GM10266 (cell line): ENCODE measurements around the gene GYG1.

Experiments
- DNase-seq: peaks from one replicate; pipeline ENCODE4 v3.0.0; 2012; ENCODE audit errors: extremely low spot score
- TF ChIP-seq, protein P1 (sequence below): IDR thresholded peaks from 2 replicates; pipeline ENCODE4 v1.5.1; 2012; ENCODE audit warnings: mild to moderate bottlenecking, low read depth; ENCODE audit not compliant: control insufficient read depth, insufficient read depth; ENCODE audit errors: missing control alignments

GYG1 gene

DNA sequence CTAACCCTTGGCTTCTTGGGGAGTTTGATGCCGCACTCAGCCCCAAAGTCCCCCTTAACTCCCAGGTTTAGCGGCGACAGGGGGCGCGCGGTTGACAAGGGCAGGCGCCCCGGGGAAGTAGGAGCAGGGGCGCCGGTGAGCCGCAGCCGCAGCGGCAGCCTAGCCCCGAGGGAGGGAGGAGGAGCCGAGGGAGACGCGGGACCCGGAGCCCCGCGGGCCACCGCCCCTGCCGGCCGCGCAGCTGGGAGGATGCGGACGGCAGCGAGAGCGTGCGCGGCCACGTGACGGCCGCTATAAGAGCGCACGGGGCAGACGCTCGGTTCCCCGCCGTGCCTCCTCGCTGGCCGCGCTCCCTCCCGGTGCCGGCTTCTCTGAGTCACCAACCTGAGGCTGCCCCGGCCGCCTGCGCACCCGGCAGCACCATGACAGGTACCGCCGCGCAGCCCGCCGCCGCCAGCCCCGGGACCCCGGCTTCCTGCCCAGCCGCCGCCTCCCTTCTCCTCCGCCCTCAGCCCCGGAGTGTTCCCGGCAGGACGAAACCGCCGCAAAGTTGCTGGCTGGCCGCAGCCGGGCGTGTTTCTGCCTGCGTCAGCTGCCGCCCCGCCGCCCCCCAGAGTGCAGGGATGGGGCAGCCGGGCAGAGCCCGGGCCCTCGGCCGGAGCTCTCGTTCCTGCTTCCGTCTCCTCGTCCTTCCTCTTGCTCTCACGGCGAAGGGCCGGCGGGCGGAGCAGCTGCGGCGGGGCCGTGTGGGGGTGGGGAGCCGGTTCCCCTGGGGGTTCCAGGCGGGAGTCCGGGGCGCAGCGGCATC is at the start of gene GYG1:
Gene GYG1 (plus strand): TSS at position 322 of the 808 bp plus-strand sequence. CDS start 101 bp downstream, at position 423.
- DNase-seq = peak; percentile 91
- TF ChIP-seq, protein P1, sequence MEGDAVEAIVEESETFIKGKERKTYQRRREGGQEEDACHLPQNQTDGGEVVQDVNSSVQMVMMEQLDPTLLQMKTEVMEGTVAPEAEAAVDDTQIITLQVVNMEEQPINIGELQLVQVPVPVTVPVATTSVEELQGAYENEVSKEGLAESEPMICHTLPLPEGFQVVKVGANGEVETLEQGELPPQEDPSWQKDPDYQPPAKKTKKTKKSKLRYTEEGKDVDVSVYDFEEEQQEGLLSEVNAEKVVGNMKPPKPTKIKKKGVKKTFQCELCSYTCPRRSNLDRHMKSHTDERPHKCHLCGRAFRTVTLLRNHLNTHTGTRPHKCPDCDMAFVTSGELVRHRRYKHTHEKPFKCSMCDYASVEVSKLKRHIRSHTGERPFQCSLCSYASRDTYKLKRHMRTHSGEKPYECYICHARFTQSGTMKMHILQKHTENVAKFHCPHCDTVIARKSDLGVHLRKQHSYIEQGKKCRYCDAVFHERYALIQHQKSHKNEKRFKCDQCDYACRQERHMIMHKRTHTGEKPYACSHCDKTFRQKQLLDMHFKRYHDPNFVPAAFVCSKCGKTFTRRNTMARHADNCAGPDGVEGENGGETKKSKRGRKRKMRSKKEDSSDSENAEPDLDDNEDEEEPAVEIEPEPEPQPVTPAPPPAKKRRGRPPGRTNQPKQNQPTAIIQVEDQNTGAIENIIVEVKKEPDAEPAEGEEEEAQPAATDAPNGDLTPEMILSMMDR = peak; percentile 62

DNA sequence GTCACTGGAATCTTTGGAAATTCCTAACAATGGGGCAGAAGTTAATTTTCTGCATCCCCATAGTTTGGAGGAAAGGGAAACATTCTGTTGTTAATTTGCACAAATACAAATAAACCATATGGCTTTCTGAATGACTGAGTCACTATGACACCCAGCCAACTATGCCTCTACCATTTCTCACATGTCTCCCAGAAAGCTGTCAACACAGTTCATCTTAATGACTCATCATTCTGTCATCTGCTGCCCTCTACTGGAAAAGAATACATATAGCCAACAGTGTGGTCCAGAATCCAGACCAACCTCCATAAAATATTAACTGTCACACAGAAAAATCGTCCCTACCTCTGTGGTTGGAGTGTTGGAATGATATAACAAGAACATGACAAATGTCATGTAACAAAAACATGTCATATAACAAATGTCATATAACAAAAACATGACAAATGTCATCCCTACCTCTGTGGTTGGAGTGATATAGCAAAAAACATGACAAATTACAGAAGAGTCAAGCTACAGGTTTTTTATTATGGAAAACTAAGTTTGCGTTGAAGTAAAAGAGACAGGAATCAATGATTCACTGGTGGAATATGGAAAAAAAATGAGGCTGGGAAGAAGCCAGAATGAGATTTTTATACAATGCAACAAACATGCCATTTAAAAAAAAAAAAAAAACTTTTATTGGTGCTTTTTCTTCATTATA is 47.7 kb upstream of the GYG1 start:
- DNase-seq = peak; percentile 66
- TF ChIP-seq, protein P1 = peak; percentile 71

DNA sequence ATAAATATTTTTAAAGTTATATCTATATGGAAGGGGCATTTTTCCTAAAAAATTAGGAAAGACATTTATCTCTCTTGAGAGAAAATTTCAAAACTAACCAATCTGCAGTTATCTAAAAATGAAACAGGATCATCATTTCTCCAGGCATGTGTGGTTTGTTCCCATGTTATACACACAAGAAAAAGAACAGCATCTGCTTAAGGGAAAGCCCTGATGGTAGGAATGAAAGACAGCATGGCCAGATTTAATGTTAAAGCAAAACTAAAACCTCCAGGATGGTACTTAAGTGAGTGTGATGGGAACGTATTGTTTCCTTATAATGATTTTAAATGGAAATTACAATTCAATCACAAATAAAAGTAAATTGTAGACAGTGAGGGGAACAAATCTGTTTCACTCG is 46.2 kb upstream of the GYG1 start:
- DNase-seq = no peak
- TF ChIP-seq, protein P1 = no peak

DNA sequence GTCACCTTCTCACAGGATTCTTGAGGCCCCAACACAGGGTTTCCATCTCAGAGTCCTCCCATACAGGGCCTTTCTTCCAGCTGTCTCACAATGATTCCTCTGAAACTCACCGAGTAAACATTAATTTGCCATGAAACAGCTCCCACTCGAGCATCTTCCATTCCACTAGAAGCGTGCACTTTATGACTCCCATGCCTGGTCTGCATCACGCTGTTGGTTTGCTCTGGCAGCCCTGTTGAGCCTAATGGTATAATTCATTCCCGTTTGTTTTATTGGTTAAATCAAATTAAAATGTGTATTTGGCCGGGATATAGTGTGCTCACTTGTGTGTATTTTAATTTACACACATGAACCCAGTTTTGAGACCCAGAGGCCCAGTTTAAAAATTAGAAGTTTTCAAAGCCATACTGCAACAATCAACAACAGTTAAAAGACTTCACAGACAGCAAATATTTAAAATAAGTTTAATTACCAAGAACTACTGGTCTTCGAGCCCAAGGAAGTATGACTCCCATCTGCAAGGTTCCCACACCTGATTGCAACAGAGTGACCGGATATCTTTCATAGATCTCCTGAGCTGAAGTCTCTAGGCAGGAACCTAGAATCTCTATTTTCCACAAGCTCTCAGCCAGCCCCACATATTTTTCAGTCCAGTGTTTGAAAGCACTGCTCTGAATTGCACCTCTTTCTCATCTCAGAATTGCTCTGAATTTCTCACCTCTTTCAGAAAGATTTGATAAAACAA is 42.3 kb upstream of the GYG1 start:
- TF ChIP-seq, protein P1 = no peak
- DNase-seq = no peak

DNA sequence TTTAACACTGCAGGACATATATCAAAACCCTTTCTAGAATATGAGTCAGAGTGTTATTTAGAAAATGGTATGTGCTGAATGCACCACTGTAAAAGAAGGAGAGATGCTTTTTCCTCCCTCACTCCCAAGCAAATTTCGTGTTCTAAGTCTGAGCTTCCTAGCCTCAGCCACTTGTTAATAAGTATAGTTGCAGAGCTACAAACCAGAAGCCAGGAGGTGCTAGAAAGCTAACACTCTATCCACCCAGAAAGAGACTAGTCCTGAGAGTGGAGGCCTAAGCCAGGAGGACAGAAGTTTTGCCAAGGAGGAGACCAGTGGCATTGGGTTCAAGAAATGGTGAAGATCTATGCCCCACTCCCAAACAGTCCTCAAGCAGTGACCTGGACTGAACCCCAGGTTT is 40.5 kb upstream of the GYG1 start:
- TF ChIP-seq, protein P1 = peak; percentile 29
- DNase-seq = no peak

DNA sequence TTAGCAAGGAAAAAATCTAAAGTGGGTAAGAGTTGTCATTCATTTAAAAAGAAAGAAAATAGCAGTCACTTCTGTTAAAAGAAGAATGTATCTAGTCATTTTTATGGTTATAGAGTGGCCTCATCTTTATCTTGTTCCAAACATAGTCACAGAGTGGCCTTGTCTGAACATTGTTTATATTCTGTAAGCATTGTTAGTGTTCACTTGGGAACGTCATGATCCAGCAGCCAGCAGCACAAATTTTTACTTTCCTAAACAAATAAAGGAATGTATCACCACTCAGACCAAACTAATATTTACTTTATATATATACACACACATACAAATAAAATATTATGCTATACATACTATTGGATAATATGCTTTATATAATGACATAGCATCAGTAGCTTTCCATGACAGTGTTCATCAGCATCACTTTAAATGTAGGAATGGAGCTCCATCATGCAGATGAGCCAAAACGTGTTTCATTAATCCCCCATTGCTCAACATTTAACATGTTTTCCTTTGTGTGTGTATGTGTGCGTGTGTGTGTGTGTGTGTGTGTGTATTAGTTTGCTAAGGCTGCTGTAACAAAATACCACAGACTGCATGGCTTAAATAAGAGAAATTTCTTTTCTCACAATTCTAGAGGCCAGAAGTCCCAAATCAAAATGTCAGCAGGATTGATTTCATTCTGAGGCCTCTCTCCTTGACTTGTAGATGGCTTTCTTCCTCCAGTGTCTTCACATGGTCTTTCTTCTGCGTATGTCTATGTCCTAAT is 39.6 kb upstream of the GYG1 start:
- DNase-seq = no peak
- TF ChIP-seq, protein P1 = no peak
